Kidney (tissue), 14 donors: ENCODE measurements around the gene SHROOM2. TPM values are rescaled to one million over a fixed set of nuclear protein-coding genes. Genes with fewer than 3 reads are reported as not detected.

Source experiments
- DNase-seq, 5 donors: peaks; one replicate each; pipeline ENCODE4 v3.0.0-alpha.2; 2013 to 2020
- FAIRE-seq: peaks from 2 replicates; lab custom pipeline; 2012; peaks lifted over from hg19 to GRCh38; lab: Jason Lieb, UNC
- H3K27ac ChIP-seq, 2 donors: one replicate each; pipeline ENCODE4 v1.7.0; 2013; ENCODE audit warnings: low read depth in 2 of 2, low read length in 2 of 2, inconsistent platforms in 1 of 2
- H3K27me3 ChIP-seq: one replicate; pipeline ENCODE4 v1.7.1; 2013; ENCODE audit warnings: low read length, inconsistent platforms; ENCODE audit not compliant: control insufficient read depth, insufficient read depth
- H3K36me3 ChIP-seq, 3 donors: one replicate each; pipeline versions ENCODE4 v1.7.0 to v1.7.1; 2013; ENCODE audit warnings: low read length in 3 of 3, control low read depth in 1 of 3, inconsistent platforms in 1 of 3; ENCODE audit not compliant: insufficient read depth in 3 of 3, control insufficient read depth in 2 of 3
- H3K4me1 ChIP-seq, 3 donors: one replicate each; pipeline versions ENCODE4 v1.7.0 to v1.7.1; 2013; ENCODE audit warnings: low read length in 3 of 3, inconsistent platforms in 1 of 3, low read depth in 1 of 3; ENCODE audit not compliant: control insufficient read depth in 2 of 3, insufficient read depth in 2 of 3
- H3K4me3 ChIP-seq, 3 donors: one replicate each; pipeline versions ENCODE4 v1.7.0 to v1.8.1; 2013; ENCODE audit warnings: low read length in 3 of 3, control low read depth in 1 of 3, inconsistent platforms in 1 of 3
- H3K9ac ChIP-seq, 3 donors: one replicate each; pipeline versions ENCODE4 v1.7.0 to v1.7.1; 2013; ENCODE audit warnings: low read length in 3 of 3, control low read depth in 1 of 3, inconsistent platforms in 1 of 3
- H3K9me3 ChIP-seq, 3 donors: one replicate each; pipeline versions ENCODE4 v1.7.0 to v1.7.1; 2013; ENCODE audit warnings: low read length in 3 of 3, control low read depth in 1 of 3, inconsistent platforms in 1 of 3; ENCODE audit not compliant: control insufficient read depth in 2 of 3, insufficient read depth in 1 of 3
- CTCF ChIP-seq: IDR thresholded peaks from 3 replicates; pipeline ENCODE4 v1.5.1; 2012; ENCODE audit warnings: mild to moderate bottlenecking, moderate library complexity, borderline replicate concordance; ENCODE audit not compliant: insufficient read depth; ENCODE audit errors: extremely low read depth
- intact Hi-C: fragments of 100-400 bp; cut with DNase I; formaldehyde crosslinking; loops from one replicate; pipeline ENCODE4 v1.11.1; 2022
- polyA plus RNA-seq: library from polyadenylated mRNA; stranded (reverse); fragments of 350-450 nt; fragmentation: Illumina TruSeq; extraction: RNeasy Lipid Tissue Mini Kit (QIAGEN cat#74804); gene quantifications from one replicate; pipeline ENCODE4 v1.2.3, GENCODE V29; 2014; ENCODE audit warnings: low read depth, low replicate concordance; ENCODE audit not compliant: insufficient read depth
- total RNA-seq: library from RNA; stranded (reverse); fragmentation: NEBNext Ultra II Directional; extraction: Animal tissue kit (Norgen Biotek cat#: 25700); gene quantifications from one replicate; pipeline ENCODE4 v1.2.1, GENCODE V29; 2021
- donor health status: control.
- donor health status: control.
- donor health status: control.
- donor health status: control.
- donor health status: control.
- donor health status: DM: yes; HTN: yes; CAD: no.
- donor health status: Normal renal cell carcinoma (clear cell type).

Gene SHROOM2
- total and polyA plus RNA-seq, 2 donors from 2014 or later = 3.5 to 11.8 TPM

GRCh38 chrX:9940421-9940820, 154.2 kb downstream of the SHROOM2 start:
- no peaks in the 10 kb centered on the region for H3K9me3 ChIP-seq
- H3K4me3 ChIP-seq = no peak overlapping the region
- H3K27ac ChIP-seq = no peak overlapping the region
- DNase-seq (no peak), FAIRE-seq (no peak)
- no peaks in the 10 kb centered on the region for H3K27me3 ChIP-seq
- H3K4me1 ChIP-seq = no peaks in the 10 kb centered on the region
- intact Hi-C loops = no loop called here
- H3K36me3 ChIP-seq = no peaks in the 10 kb centered on the region
- H3K9ac ChIP-seq = no peak overlapping the region
- no peak for TF ChIP-seq CTCF

- Histone ChIP-seq H3K27ac (no peak overlapping the region), H3K36me3 (no peaks in the 10 kb centered on the region), H3K9me3 (no peaks in the 10 kb centered on the region), H3K27me3 (no peaks in the 10 kb centered on the region), H3K4me3 (no peak overlapping the region), H3K9ac (no peak overlapping the region), H3K4me1 (no peaks in the 10 kb centered on the region)
- no peak for FAIRE-seq
- TF ChIP-seq CTCF = no peak
- no peak for DNase-seq
- intact Hi-C loops = no loop called here
Measured at GRCh38 chrX:9942086-9942485, 155.9 kb downstream of the SHROOM2 start.

- no peak for DNase-seq
- FAIRE-seq = no peak
- no peaks in the 10 kb centered on the region for H3K9me3 ChIP-seq
- no peak overlapping the region for H3K4me3 ChIP-seq
- H3K9ac ChIP-seq = no peak overlapping the region
- H3K4me1 ChIP-seq = no peaks in the 10 kb centered on the region
- intact Hi-C loops = no loop called here
- no peaks in the 10 kb centered on the region for H3K27me3 ChIP-seq
- TF ChIP-seq CTCF = no peak
- H3K36me3 ChIP-seq = no peaks in the 10 kb centered on the region
- H3K27ac ChIP-seq = no peak overlapping the region
Measured at GRCh38 chrX:9943420-9943819, 157.2 kb downstream of the SHROOM2 start.

- Histone ChIP-seq H3K36me3 (peaks cover 0 to 3% (median 0%) of the 10 kb centered on the region in 3 donors), H3K4me3 (no peak overlapping the region), H3K9me3 (no peaks in the 10 kb centered on the region), H3K27me3 (no peaks in the 10 kb centered on the region), H3K4me1 (no peaks in the 10 kb centered on the region), H3K9ac (no peak overlapping the region), H3K27ac (no peak overlapping the region)
- DNase-seq (no peak), FAIRE-seq (no peak)
- no peak for TF ChIP-seq CTCF
- intact Hi-C loops = no loop called here
Measured at GRCh38 chrX:9947131-9947794, 161.0 kb downstream of the SHROOM2 start.
